GM13976 (cell line): ENCODE measurements around the gene GUCY1B1.

Experiments used
- DNase-seq: peaks from one replicate; pipeline ENCODE4 v3.0.0; 2012; ENCODE audit warnings: low spot score
- CTCF ChIP-seq: IDR thresholded peaks from 2 replicates; pipeline ENCODE4 v1.5.1; 2012; ENCODE audit warnings: borderline replicate concordance, mild to moderate bottlenecking; ENCODE audit not compliant: insufficient read depth; ENCODE audit errors: extremely low read depth, missing control alignments, control extremely low read depth
- in situ Hi-C: fragments of 300-500 bp; cut with MboI; formaldehyde crosslinking; loops from one replicate; pipeline ENCODE4 v1.12.0; 2022; ENCODE audit warnings: low sequenced_read_pairs, mixed read lengths, inconsistent platforms; ENCODE audit not compliant: unreplicated experiment

GUCY1B1 gene

GRCh38 chr4:155766622-155767021, 7.8 kb downstream of the GUCY1B1 start:
- no peak for DNase-seq
- no peak for TF ChIP-seq CTCF
- in situ Hi-C loops, result no loop called here

- in situ Hi-C loops, result no loop called here
- TF ChIP-seq CTCF, result no peak
- no peak for DNase-seq
Measured at GRCh38 chr4:155768370-155768769, 9.5 kb downstream of the GUCY1B1 start.

GRCh38 chr4:155769090-155769489, 10.3 kb downstream of the GUCY1B1 start:
- no peak for DNase-seq
- in situ Hi-C loops, result no loop called here
- no peak for TF ChIP-seq CTCF

GRCh38 chr4:155772459-155773195, 13.8 kb downstream of the GUCY1B1 start:
- in situ Hi-C loops, result no loop called here
- TF ChIP-seq CTCF, result no peak

GRCh38 chr4:155773196-155773800, 14.5 kb downstream of the GUCY1B1 start:
- TF ChIP-seq CTCF, result no peak
- in situ Hi-C loops, result no loop called here
- no peak for DNase-seq

More at GRCh38 chr4:155772459-155773195, 13.8 kb downstream of the GUCY1B1 start:
- no peak for DNase-seq

- no peak for TF ChIP-seq CTCF
- in situ Hi-C loops, result no loop called here
Measured at GRCh38 chr4:155774033-155774432, 15.2 kb downstream of the GUCY1B1 start.

More at GRCh38 chr4:155774033-155774432, 15.2 kb downstream of the GUCY1B1 start:
- DNase-seq, result no peak
